H9 (cell line): ENCODE data around the gene LRRC55. TPM values are rescaled to one million over a fixed set of nuclear protein-coding genes. Genes with fewer than 3 reads are reported as not detected.
A peak's percentile ranks its signal among the peaks of the same experiment; 100 is the strongest.

Source experiments
- DNase-seq: peaks from one replicate; pipeline ENCODE4 v3.0.0-alpha.2; 2017
- H2AFZ ChIP-seq: one replicate; pipeline ENCODE4 v1.6.1; 2013; ENCODE audit warnings: mild to moderate bottlenecking, low read length, control low read depth, moderate library complexity
- H2AK5ac ChIP-seq: 2 replicates; pipeline ENCODE4 v1.6.1; 2013; ENCODE audit warnings: low read length, control low read depth, mixed read lengths; ENCODE audit not compliant: insufficient read length
- H2BK120ac ChIP-seq: one replicate; pipeline ENCODE4 v1.6.1; 2013; ENCODE audit warnings: low read depth, mild to moderate bottlenecking, low read length, control low read depth, inconsistent platforms; ENCODE audit not compliant: poor library complexity, severe bottlenecking
- H2BK12ac ChIP-seq: 2 replicates; pipeline ENCODE4 v1.6.1; 2013; ENCODE audit warnings: low read length, control low read depth, mixed read lengths, low read depth; ENCODE audit not compliant: insufficient read length
- H2BK15ac ChIP-seq: 2 replicates; pipeline ENCODE4 v1.6.1; 2013; ENCODE audit warnings: low read depth, low read length, control low read depth
- H2BK20ac ChIP-seq: one replicate; pipeline ENCODE4 v1.6.1; 2013; ENCODE audit warnings: low read depth, mild to moderate bottlenecking, low read length, control low read depth, inconsistent platforms; ENCODE audit not compliant: poor library complexity, severe bottlenecking
- H2BK5ac ChIP-seq: 2 replicates; pipeline ENCODE4 v1.6.1; 2013; ENCODE audit warnings: low read length, control low read depth, mixed read lengths; ENCODE audit not compliant: insufficient read length
- H3K14ac ChIP-seq: 2 replicates; pipeline ENCODE4 v1.6.1; 2013; ENCODE audit warnings: low read length, control low read depth; ENCODE audit not compliant: insufficient read depth
- H3K18ac ChIP-seq: 2 replicates; pipeline ENCODE4 v1.6.1; 2013; ENCODE audit warnings: low read depth, mild to moderate bottlenecking, mixed read lengths, low read length, control low read depth; ENCODE audit not compliant: insufficient read length
- H3K23ac ChIP-seq: 2 replicates; pipeline ENCODE4 v1.6.1; 2013; ENCODE audit warnings: low read length, control low read depth, mixed read lengths, low read depth; ENCODE audit not compliant: insufficient read length
- H3K23me2 ChIP-seq: 2 replicates; pipeline ENCODE4 v1.6.1; 2013; ENCODE audit warnings: low read depth, mild to moderate bottlenecking, mixed read lengths, low read length, control low read depth; ENCODE audit not compliant: insufficient read length, poor library complexity, severe bottlenecking
- H3K27ac ChIP-seq: 2 replicates; pipeline ENCODE4 v1.5.1; 2013; ENCODE audit warnings: low read length, control low read depth, mixed read lengths, low read depth; ENCODE audit not compliant: insufficient read length
- H3K27me3 ChIP-seq: 2 replicates; pipeline ENCODE4 v1.6.1; 2013; ENCODE audit warnings: low read length, control low read depth, inconsistent platforms; ENCODE audit not compliant: insufficient read depth
- H3K4ac ChIP-seq: 2 replicates; pipeline ENCODE4 v1.6.1; 2013; ENCODE audit warnings: low read depth, mild to moderate bottlenecking, control low read depth, inconsistent platforms, low read length, moderate library complexity
- H3K4me1 ChIP-seq: 2 replicates; pipeline ENCODE4 v1.6.1; 2013; ENCODE audit warnings: low read length, control low read depth, inconsistent platforms; ENCODE audit not compliant: insufficient read depth
- H3K4me2 ChIP-seq: 2 replicates; pipeline ENCODE4 v1.6.1; 2013; ENCODE audit warnings: low read length, control low read depth, mixed read lengths; ENCODE audit not compliant: insufficient read length, insufficient read depth
- H3K56ac ChIP-seq: 2 replicates; pipeline ENCODE4 v1.6.1; 2013; ENCODE audit warnings: low read depth, mild to moderate bottlenecking, mixed read lengths, low read length, control low read depth; ENCODE audit not compliant: insufficient read length
- H3K79me1 ChIP-seq: 2 replicates; pipeline ENCODE4 v1.6.1; 2013; ENCODE audit warnings: low read depth, mild to moderate bottlenecking, moderate library complexity, low read length, control low read depth, inconsistent platforms; ENCODE audit not compliant: insufficient read depth, poor library complexity, severe bottlenecking
- H3K79me2 ChIP-seq: 2 replicates; pipeline ENCODE4 v1.6.1; 2013; ENCODE audit warnings: low read length, control low read depth, inconsistent platforms; ENCODE audit not compliant: insufficient read depth
- H3K9ac ChIP-seq: 2 replicates; pipeline ENCODE4 v1.6.1; 2013; ENCODE audit warnings: low read length, control low read depth, mixed read lengths; ENCODE audit not compliant: insufficient read length; ENCODE audit errors: extremely low read depth
- H3K9me3 ChIP-seq: one replicate; pipeline ENCODE4 v1.6.1; 2013; ENCODE audit warnings: low read depth, low read length, inconsistent platforms; ENCODE audit not compliant: control insufficient read depth
- H3T11ph ChIP-seq: one replicate; pipeline ENCODE4 v1.6.1; 2013; ENCODE audit warnings: mild to moderate bottlenecking, low read length, control low read depth, inconsistent platforms
- H4K20me1 ChIP-seq: one replicate; pipeline ENCODE4 v1.6.1; 2013; ENCODE audit not compliant: control insufficient read depth, insufficient read length, insufficient read depth
- H4K5ac ChIP-seq: 2 replicates; pipeline ENCODE4 v1.6.1; 2013; ENCODE audit warnings: low read depth, mild to moderate bottlenecking, mixed read lengths, low read length, control low read depth; ENCODE audit not compliant: insufficient read length
- H4K8ac ChIP-seq: replicated peaks from 2 replicates; pipeline ENCODE4 v1.6.1; 2013; ENCODE audit warnings: low read length, control low read depth, mixed read lengths, low read depth; ENCODE audit not compliant: insufficient read length
- H4K91ac ChIP-seq: 2 replicates; pipeline ENCODE4 v1.6.1; 2013; ENCODE audit warnings: low read depth, mild to moderate bottlenecking, moderate library complexity, mixed read lengths, low read length, control low read depth; ENCODE audit not compliant: insufficient read length
- H3K27ac Mint-ChIP-seq, 3 experiments: 2 replicates in 2 of 3; 3 replicates in 1 of 3; pipeline ENCODE4 v1.8.0; 2020 to 2021; ENCODE audit warnings: mixed read lengths in 3 of 3, mild to moderate bottlenecking in 1 of 3, moderate library complexity in 1 of 3
- H3K27me3 Mint-ChIP-seq: 2 replicates; pipeline ENCODE4 v1.8.0; 2021; ENCODE audit warnings: low read depth, mild to moderate bottlenecking, moderate library complexity, mixed read lengths
- H3K36me3 Mint-ChIP-seq, 3 experiments: 2 replicates in 2 of 3; 3 replicates in 1 of 3; pipeline ENCODE4 v1.8.0; 2020 to 2021; ENCODE audit warnings: low read depth in 3 of 3, mixed read lengths in 3 of 3; ENCODE audit not compliant: insufficient read depth in 1 of 3
- H3K4me1 Mint-ChIP-seq, 2 experiments: 2 replicates each; pipeline ENCODE4 v1.8.0; 2020; ENCODE audit warnings: mixed read lengths in 2 of 2
- H3K4me3 Mint-ChIP-seq, 2 experiments: 2 replicates in 1 of 2; 3 replicates in 1 of 2; pipeline ENCODE4 v1.8.0; 2020 to 2021; ENCODE audit warnings: mild to moderate bottlenecking in 2 of 2, mixed read lengths in 2 of 2, moderate library complexity in 1 of 2
- H3K9me3 Mint-ChIP-seq, 2 experiments: 2 replicates in 1 of 2; 3 replicates in 1 of 2; pipeline ENCODE4 v1.8.0; 2020; ENCODE audit warnings: mild to moderate bottlenecking in 2 of 2, mixed read lengths in 2 of 2, moderate library complexity in 1 of 2
- WGBS: extraction: QIAGEN DNeasy Blood & Tissue Kit; methylation state at CpG from one replicate; pipeline ENCODE4 v1.1.7; 2013; ENCODE audit warnings: missing lambda C conversion rate, low lambda C conversion rate, mixed read lengths; ENCODE audit not compliant: insufficient read length; ENCODE audit errors: extremely low coverage; 5-methylcytosine and 5-hydroxymethylcytosine counted together
- total RNA-seq: library from RNA; stranded (reverse); gene quantifications from 2 replicates; pipeline ENCODE4 v1.2.1, GENCODE V29; 2021
- TF ChIP-seq, protein P1 (sequence below): fragments of 200-600 bp; sonication (generic); conservative IDR thresholded peaks from 3 replicates; pipeline ENCODE4 v1.8.0; 2021; ENCODE audit warnings: antibody characterized with exemption, mild to moderate bottlenecking

LRRC55 gene
- total RNA-seq, 1 experiment from 2014 or later: 1.0 TPM

GRCh38 chr11:57205041-57205641 is 23.4 kb downstream of the LRRC55 start:
- Histone ChIP-seq H3K9me3 (no peaks in the 10 kb centered on the region), H3K23me2 (peaks cover 2% of the 10 kb centered on the region), H3K56ac (no peak overlapping the region), H3K9ac (no peak overlapping the region), H2AFZ (no peak overlapping the region), H2BK20ac (no peak overlapping the region), H3K27me3 (no peaks in the 10 kb centered on the region; the same call in 1 of the 2 replicates), H3K79me2 (no peaks in the 10 kb centered on the region), H2BK120ac (no peak overlapping the region), H4K5ac (no peak overlapping the region), H3K27ac (no peak overlapping the region), H2BK5ac (no peak overlapping the region), H3K4ac (no peak overlapping the region), H3K4me1 (peaks cover 17% of the 10 kb centered on the region; the same call in 1 of the 2 replicates), H2BK15ac (no peak overlapping the region), H3K4me2 (peak overlapping the region; percentile 38), H3K79me1 (no peaks in the 10 kb centered on the region), H3K23ac (no peak overlapping the region), H4K8ac (no peak overlapping the region), H4K91ac (no peak overlapping the region), H3T11ph (no peak overlapping the region), H3K18ac (no peak overlapping the region), H2AK5ac (no peak overlapping the region), H2BK12ac (no peak overlapping the region), H3K14ac (no peak overlapping the region), H4K20me1 (no peaks in the 10 kb centered on the region)
- Mint-ChIP-seq H3K4me1 (peaks cover 31 to 36% of the 10 kb centered on the region in 2 experiments), H3K27ac (peak overlapping the region; percentile 46 to 79 (median 76); a peak in 5 of 7 replicates), H3K36me3 (peaks cover 0 to 2% (median 0%) of the 10 kb centered on the region in 3 experiments; a peak in 2 of 7 replicates), H3K9me3 (no peaks in the 10 kb centered on the region; a peak in 1 of 5 replicates), H3K4me3 (peak overlapping the region in 1 of 2 experiments; percentile 59; a peak in 2 of 5 replicates), H3K27me3 (no peaks in the 10 kb centered on the region)
- TF ChIP-seq, protein P1, sequence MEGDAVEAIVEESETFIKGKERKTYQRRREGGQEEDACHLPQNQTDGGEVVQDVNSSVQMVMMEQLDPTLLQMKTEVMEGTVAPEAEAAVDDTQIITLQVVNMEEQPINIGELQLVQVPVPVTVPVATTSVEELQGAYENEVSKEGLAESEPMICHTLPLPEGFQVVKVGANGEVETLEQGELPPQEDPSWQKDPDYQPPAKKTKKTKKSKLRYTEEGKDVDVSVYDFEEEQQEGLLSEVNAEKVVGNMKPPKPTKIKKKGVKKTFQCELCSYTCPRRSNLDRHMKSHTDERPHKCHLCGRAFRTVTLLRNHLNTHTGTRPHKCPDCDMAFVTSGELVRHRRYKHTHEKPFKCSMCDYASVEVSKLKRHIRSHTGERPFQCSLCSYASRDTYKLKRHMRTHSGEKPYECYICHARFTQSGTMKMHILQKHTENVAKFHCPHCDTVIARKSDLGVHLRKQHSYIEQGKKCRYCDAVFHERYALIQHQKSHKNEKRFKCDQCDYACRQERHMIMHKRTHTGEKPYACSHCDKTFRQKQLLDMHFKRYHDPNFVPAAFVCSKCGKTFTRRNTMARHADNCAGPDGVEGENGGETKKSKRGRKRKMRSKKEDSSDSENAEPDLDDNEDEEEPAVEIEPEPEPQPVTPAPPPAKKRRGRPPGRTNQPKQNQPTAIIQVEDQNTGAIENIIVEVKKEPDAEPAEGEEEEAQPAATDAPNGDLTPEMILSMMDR: peak; percentile 30; the same call in 2 of the 3 replicates
- peak; percentile 57 for DNase-seq
- no CpG with 5 or more reads among the region's 3 CpGs for WGBS
